Raji (cell line): Measurements from ENCODE around the gene WDR90.

Experiments used
- POLR2A ChIP-seq: IDR thresholded peaks from 2 replicates; pipeline ENCODE4 v1.6.1; 2011; ENCODE audit warnings: low read depth, low read length, control low read depth; ENCODE audit not compliant: insufficient read depth

WDR90 gene

GRCh38 chr16:693364-693763, 44.2 kb downstream of the WDR90 start:
- no peak for TF ChIP-seq POLR2A

- no peak for TF ChIP-seq POLR2A
These were observed 44.6 kb downstream of the WDR90 start for GRCh38 chr16:693766-694165.

- no peak for TF ChIP-seq POLR2A
These were observed 45.2 kb downstream of the WDR90 start for GRCh38 chr16:694187-694862.

- no peak for TF ChIP-seq POLR2A
These were observed 45.7 kb downstream of the WDR90 start for GRCh38 chr16:694863-695354.

- no peak for TF ChIP-seq POLR2A
These were observed 46.4 kb downstream of the WDR90 start for GRCh38 chr16:695355-696089.

- TF ChIP-seq POLR2A, result no peak
These were observed 49.9 kb downstream of the WDR90 start for GRCh38 chr16:698911-699671.

- no peak for TF ChIP-seq POLR2A
These were observed 51.8 kb downstream of the WDR90 start for GRCh38 chr16:700684-701584.

GRCh38 chr16:702341-702740, 53.2 kb downstream of the WDR90 start:
- no peak for TF ChIP-seq POLR2A

- TF ChIP-seq POLR2A, result no peak
These were observed 54.2 kb downstream of the WDR90 start for GRCh38 chr16:703406-703805.

- TF ChIP-seq POLR2A, result no peak
These were observed 54.9 kb downstream of the WDR90 start for GRCh38 chr16:704047-704446.

- TF ChIP-seq POLR2A, result no peak
These were observed 55.6 kb downstream of the WDR90 start for GRCh38 chr16:704552-705380.

- TF ChIP-seq POLR2A, result no peak
These were observed 56.4 kb downstream of the WDR90 start, which contains the start of gene FBXL16 for GRCh38 chr16:705431-706188. Gene FBXL16, minus strand, starts transcription at chr16:705801. Its CDS starts 8,396 bp downstream, at chr16:697405.
